Measurements from ENCODE around the gene DUSP23.

DNA sequence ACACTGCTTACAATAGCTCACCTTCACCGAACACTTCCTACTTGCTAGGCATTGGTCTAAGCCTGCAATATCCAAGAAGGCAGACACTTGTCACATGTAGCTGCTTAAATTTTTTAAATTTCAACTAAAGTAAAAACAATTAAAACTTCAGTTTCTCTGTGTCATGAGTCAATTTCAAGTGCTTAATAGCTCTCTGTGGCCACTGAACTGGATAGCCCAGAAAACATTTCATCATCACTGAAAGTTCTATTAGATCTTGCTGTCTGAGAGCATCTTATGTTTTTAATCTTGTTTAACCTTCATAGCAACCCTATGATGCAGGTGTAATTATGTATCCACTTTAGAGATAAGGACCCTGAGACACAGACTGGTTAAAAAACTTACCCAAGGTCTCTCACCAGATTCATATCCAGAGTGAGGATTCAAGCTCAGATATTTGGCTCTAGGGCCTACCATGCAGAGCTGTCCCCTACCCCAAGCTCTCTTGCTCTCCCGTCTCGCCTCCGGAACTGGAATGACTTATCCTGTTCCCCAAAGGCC, 18.8 kb downstream of the DUSP23 start:
- TF ChIP-seq, protein P1, sequence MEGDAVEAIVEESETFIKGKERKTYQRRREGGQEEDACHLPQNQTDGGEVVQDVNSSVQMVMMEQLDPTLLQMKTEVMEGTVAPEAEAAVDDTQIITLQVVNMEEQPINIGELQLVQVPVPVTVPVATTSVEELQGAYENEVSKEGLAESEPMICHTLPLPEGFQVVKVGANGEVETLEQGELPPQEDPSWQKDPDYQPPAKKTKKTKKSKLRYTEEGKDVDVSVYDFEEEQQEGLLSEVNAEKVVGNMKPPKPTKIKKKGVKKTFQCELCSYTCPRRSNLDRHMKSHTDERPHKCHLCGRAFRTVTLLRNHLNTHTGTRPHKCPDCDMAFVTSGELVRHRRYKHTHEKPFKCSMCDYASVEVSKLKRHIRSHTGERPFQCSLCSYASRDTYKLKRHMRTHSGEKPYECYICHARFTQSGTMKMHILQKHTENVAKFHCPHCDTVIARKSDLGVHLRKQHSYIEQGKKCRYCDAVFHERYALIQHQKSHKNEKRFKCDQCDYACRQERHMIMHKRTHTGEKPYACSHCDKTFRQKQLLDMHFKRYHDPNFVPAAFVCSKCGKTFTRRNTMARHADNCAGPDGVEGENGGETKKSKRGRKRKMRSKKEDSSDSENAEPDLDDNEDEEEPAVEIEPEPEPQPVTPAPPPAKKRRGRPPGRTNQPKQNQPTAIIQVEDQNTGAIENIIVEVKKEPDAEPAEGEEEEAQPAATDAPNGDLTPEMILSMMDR (IDR thresholded peaks at IDR 0.05) = no peak
- TF ChIP-seq FOXK1 (CRISPR knock-in tag; IDR thresholded peaks at IDR 0.05) = no peak
- TF ChIP-seq, protein P2, sequence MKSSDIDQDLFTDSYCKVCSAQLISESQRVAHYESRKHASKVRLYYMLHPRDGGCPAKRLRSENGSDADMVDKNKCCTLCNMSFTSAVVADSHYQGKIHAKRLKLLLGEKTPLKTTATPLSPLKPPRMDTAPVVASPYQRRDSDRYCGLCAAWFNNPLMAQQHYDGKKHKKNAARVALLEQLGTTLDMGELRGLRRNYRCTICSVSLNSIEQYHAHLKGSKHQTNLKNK (CRISPR knock-in tag; IDR thresholded peaks at IDR 0.05) = no peak
- no peak for TF ChIP-seq EMX1 (CRISPR knock-in tag; IDR thresholded peaks at IDR 0.05)
- no peak for TF ChIP-seq SMAD3 (CRISPR knock-in tag; IDR thresholded peaks at IDR 0.05; ENCODE audit: borderline replicate concordance)
- TF ChIP-seq FOXJ3 (CRISPR knock-in tag; IDR thresholded peaks at IDR 0.05; ENCODE audit: borderline replicate concordance) = no peak
- TF ChIP-seq, protein P3, sequence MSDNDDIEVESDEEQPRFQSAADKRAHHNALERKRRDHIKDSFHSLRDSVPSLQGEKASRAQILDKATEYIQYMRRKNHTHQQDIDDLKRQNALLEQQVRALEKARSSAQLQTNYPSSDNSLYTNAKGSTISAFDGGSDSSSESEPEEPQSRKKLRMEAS (CRISPR knock-in tag; IDR thresholded peaks at IDR 0.05) = no peak
- no peak for TF ChIP-seq SMAD4 (CRISPR knock-in tag; IDR thresholded peaks at IDR 0.05)
- TF ChIP-seq JUN (CRISPR knock-in tag; IDR thresholded peaks at IDR 0.05) = no peak

Measured in WTC11 (cell line).